ENCODE data around the gene MGLL.
A peak's percentile ranks its signal among the peaks of the same experiment; 100 is the strongest.

MGLL gene

DNA sequence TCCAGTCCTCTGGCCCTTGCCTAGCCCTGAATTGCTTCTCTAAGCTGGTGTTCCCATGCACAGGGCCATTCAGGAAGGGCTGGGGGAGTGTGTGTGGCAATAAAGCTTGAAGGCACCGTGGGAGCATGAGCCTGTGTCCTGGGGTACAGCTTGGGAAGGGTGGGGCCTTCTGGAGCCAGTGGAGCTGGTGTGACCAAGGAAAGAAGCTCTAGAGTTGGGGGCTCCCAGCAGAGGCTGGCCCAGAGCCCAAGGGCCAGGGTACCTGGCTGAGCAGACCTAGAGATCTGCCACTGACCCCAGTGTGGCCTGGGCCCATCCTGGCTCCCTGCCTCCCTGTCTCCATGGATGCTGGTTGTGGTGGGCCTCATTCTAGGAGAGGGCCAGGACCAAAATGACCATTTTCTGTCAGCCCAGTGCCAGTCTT lies 141.5 kb downstream of the MGLL start:
- Mint-ChIP-seq H3K27ac (no peak overlapping the region), H3K27me3 (no peaks in the 10 kb centered on the region), H3K4me3 (no peak overlapping the region), H3K9me3 (no peaks in the 10 kb centered on the region), H3K4me1 (peaks cover 25% of the 10 kb centered on the region), H3K36me3 (no peaks in the 10 kb centered on the region)

- Mint-ChIP-seq H3K27me3 (no peaks in the 10 kb centered on the region), H3K27ac (no peak overlapping the region), H3K9me3 (no peaks in the 10 kb centered on the region), H3K4me1 (peaks cover 30% of the 10 kb centered on the region), H3K4me3 (no peak overlapping the region), H3K36me3 (no peaks in the 10 kb centered on the region)
These were observed 142.1 kb downstream of the MGLL start for GRCh38 chr3:127680146-127680661.

DNA sequence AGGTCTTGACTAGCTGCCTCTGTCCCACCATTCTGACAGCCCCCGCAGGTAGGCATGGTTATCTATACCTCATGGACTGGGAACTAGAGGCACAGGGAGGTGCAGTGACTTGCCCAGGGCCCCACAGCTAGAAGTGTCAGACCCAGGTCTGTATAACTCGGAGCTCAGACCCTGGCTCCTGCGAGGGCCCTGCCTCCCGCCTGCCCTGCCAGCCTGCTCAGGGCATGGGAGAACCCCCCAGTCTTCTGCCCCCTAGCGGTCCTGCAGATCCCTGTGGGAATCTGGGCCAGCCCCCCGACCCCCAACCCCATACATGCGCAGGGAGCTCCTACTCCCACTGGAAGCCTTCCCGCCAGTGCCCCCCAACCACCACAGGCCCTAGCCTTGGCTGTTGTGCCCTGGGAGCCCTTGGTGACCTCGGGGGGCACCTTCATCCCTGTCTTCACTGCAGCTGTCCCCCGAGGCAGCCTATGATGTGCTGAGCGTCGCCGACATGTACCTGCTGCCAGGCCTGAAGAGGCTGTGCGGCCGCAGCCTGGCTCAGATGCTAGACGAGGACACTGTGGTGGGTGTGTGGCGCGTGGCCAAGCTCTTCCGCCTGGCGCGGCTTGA lies 142.7 kb downstream of the MGLL start:
- H3K27me3 Mint-ChIP-seq = no peaks in the 10 kb centered on the region

DNA sequence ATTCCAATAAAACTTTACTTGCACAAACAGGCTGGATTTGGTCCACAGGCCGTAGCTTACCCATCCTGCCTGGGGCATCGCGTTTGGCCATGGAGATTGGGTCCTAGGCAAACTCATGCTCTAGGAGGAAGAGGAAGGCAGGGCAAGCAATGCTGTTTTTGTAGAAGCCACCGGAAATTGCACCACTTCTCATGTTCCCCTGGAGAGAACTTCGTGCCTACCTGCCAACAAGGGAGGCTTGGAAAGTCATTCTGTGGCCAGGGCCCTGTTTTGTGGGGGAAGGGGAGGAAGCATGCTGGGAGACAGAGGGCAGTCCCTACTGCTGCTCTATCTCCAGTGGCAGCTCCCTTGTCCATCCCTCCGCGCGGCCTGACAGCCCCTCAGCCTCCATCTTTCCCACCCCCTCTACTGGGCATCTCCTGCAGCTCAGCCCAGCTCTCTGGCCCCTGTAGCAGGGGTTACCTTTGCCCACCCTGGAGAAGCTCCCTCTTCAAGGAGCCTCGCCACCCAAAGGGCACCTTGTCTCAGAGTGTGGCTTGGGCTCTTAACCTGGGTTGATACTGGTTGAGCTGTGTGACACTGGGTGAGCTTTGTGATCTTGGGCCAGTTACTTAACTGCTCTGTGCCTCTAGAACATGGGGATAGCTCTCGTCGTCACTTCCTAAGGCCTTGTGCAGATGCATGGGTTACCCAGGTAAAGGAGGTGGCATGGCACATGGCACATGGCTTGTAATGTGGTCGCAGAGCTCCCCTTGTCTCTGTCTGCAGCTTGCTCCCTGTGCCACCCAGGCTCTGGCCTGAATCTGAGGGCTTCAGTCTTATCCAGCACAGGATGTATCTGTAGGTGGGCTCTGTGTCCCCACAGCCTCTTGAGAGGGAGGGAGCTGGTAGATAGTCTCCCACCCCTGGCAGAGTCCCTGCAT lies 143.4 kb downstream of the MGLL start:
- Mint-ChIP-seq H3K36me3 (no peaks in the 10 kb centered on the region), H3K27me3 (no peaks in the 10 kb centered on the region), H3K9me3 (no peaks in the 10 kb centered on the region), H3K27ac (peak overlapping the region; percentile 30), H3K4me1 (peaks cover 36% of the 10 kb centered on the region), H3K4me3 (no peak overlapping the region)

More for the DNA sequence above, 142.7 kb downstream of the MGLL start:
- no peaks in the 10 kb centered on the region for H3K9me3 Mint-ChIP-seq
- no peak overlapping the region for H3K4me3 Mint-ChIP-seq
- no peak overlapping the region for H3K27ac Mint-ChIP-seq
- H3K36me3 Mint-ChIP-seq = no peaks in the 10 kb centered on the region
- H3K4me1 Mint-ChIP-seq = peaks cover 35% of the 10 kb centered on the region

DNA sequence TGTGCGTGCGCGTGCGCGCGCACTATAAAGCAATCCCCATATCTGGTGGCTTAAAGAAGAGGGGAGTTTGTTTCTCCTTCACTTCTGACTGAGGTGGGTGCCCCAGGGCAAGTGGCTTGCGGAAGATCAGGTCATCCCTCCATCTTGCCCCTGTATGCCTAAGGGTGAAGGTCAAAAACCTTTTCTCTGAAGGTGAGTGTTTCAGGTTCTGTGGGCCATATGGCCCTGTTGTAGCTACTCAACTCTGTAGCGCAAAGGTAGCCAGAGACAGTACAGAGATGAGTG lies 144.1 kb downstream of the MGLL start:
- Mint-ChIP-seq H3K27me3 (no peaks in the 10 kb centered on the region), H3K36me3 (no peaks in the 10 kb centered on the region), H3K27ac (no peak overlapping the region), H3K9me3 (no peaks in the 10 kb centered on the region), H3K4me1 (peaks cover 35% of the 10 kb centered on the region), H3K4me3 (no peak overlapping the region)

GRCh38 chr3:127677541-127678314 lies 144.6 kb downstream of the MGLL start:
- Mint-ChIP-seq H3K4me3 (no peak overlapping the region), H3K27ac (no peak overlapping the region), H3K4me1 (peaks cover 35% of the 10 kb centered on the region)

DNA sequence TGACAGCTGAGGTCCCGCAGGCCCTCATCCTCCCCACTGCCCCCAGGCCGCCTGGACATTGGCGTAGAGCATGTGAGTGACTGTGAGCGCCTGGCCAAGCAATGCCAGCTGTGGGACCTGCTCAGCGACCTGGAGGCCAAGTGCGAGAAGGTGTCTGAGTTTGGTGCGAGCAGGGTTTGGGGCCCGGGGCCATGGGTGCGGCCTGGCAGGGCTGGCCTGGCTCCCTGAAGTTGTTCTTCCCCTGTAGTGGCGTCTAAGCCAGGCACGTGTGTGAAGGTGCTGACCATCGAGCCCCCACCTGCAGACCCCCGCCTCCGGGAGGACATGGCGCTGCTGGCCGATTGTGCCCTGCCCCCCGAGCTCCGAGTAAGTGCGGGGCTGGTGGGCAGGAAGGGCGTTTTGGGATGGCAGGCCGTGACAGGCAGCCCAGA lies 145.4 kb downstream of the MGLL start:
- no peaks in the 10 kb centered on the region for H3K36me3 Mint-ChIP-seq
- H3K9me3 Mint-ChIP-seq = no peaks in the 10 kb centered on the region
- no peak overlapping the region for H3K27ac Mint-ChIP-seq
- H3K27me3 Mint-ChIP-seq = no peaks in the 10 kb centered on the region
- H3K4me3 Mint-ChIP-seq = no peak overlapping the region
- H3K4me1 Mint-ChIP-seq = peaks cover 31% of the 10 kb centered on the region

More at GRCh38 chr3:127677541-127678314, 144.6 kb downstream of the MGLL start:
- H3K9me3 Mint-ChIP-seq = no peaks in the 10 kb centered on the region
- no peaks in the 10 kb centered on the region for H3K36me3 Mint-ChIP-seq
- no peaks in the 10 kb centered on the region for H3K27me3 Mint-ChIP-seq

- H3K27me3 Mint-ChIP-seq = no peaks in the 10 kb centered on the region
- peaks cover 31% of the 10 kb centered on the region for H3K4me1 Mint-ChIP-seq
- H3K9me3 Mint-ChIP-seq = no peaks in the 10 kb centered on the region
- H3K27ac Mint-ChIP-seq = no peak overlapping the region
- no peaks in the 10 kb centered on the region for H3K36me3 Mint-ChIP-seq
- H3K4me3 Mint-ChIP-seq = no peak overlapping the region
These were observed 145.9 kb downstream of the MGLL start for GRCh38 chr3:127676456-127676855.

DNA sequence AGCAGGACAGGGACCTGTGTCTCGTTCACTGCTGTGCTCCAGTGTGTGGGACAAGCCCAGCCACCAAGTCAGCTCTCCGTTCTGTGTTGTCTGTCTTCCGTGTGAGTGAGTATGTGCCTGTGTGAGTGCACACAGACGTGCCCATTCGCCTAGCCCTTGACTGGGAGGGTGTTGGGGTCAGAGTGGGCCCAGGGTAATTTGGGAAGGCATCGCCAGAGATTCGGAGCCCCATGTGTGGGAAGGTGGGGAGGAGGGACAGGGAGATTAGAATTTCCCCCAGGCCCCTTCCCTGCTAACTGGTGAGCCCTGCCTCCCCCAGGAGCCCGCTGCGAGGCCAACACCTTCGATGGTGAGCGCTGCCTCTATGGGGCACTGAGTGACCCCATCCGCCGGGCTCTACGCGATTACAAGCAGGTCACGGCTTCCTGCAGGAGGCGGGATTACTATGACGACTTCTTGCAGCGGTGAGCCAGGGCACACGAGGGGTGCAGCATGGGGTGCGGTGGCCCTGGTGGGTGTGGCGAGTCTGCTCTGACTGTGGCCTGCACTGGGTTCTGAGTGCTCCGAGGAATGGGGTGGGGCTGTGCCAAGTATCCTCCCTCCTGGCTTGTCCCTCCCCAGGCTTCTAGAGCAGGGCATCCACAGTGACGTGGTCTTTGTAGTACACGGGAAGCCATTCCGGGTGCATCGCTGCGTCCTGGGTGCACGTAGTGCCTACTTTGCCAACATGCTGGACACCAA lies 146.5 kb downstream of the MGLL start:
- Mint-ChIP-seq H3K4me3 (peak overlapping the region; percentile 2), H3K27ac (no peak overlapping the region), H3K9me3 (no peaks in the 10 kb centered on the region), H3K27me3 (no peaks in the 10 kb centered on the region), H3K36me3 (no peaks in the 10 kb centered on the region), H3K4me1 (peaks cover 34% of the 10 kb centered on the region)

DNA sequence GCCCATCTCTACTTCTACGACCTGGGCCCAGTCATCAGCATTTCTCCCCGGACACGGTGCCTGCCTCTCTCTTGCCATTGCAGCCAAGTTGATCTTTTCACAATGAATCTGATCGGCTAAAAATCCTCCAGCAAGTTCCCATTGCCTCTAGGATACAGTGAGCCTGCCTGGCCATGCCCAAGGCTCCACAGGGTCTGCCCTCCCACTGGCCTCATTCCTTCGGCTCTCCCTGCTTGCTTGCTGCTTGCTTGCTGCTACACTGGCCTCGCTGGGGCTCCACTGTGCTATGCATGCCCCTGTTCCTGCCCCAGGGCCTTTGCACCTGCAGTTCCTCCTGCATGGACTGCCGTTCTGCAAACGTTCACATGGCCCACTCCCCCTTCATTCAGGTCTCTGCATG lies 147.5 kb downstream of the MGLL start:
- H3K9me3 Mint-ChIP-seq = no peaks in the 10 kb centered on the region
- peak overlapping the region; percentile 84 for H3K4me3 Mint-ChIP-seq
- no peaks in the 10 kb centered on the region for H3K36me3 Mint-ChIP-seq
- no peaks in the 10 kb centered on the region for H3K27me3 Mint-ChIP-seq
- peak overlapping the region; percentile 78 for H3K27ac Mint-ChIP-seq
- peaks cover 34% of the 10 kb centered on the region for H3K4me1 Mint-ChIP-seq

DNA sequence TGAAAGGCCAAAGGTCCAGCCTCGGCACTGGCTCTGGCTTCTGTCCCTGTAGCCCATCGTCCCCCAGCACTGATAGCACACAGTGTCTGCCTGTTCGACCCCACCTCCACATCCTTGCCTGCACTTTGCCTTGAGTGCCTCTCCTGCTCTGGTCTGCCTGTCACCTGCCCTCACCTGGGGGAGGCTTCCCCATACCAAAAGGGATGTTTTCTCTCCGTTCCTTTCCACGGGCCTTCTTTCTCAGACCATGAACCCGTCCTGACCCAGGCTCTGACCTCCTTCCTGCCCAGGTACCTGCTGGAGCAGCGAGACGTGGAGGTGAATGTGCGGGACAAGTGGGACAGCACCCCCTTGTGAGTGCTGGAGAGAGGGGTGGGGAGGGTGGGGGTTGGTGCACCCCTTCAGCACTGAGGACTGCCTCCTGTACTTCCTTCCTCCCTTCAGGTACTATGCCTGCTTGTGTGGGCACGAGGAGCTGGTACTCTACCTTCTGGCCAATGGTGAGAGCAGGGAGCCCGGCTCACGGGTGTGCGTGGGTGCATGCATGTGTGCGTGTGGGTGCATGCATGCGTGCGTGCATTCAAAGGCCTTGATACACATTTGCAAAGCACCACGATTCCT lies 148.1 kb downstream of the MGLL start:
- H3K4me1 Mint-ChIP-seq = peaks cover 34% of the 10 kb centered on the region
- H3K4me3 Mint-ChIP-seq = peak overlapping the region; percentile 84
- H3K27me3 Mint-ChIP-seq = no peaks in the 10 kb centered on the region
- H3K9me3 Mint-ChIP-seq = no peaks in the 10 kb centered on the region
- H3K36me3 Mint-ChIP-seq = no peaks in the 10 kb centered on the region
- peak overlapping the region; percentile 95 for H3K27ac Mint-ChIP-seq

DNA sequence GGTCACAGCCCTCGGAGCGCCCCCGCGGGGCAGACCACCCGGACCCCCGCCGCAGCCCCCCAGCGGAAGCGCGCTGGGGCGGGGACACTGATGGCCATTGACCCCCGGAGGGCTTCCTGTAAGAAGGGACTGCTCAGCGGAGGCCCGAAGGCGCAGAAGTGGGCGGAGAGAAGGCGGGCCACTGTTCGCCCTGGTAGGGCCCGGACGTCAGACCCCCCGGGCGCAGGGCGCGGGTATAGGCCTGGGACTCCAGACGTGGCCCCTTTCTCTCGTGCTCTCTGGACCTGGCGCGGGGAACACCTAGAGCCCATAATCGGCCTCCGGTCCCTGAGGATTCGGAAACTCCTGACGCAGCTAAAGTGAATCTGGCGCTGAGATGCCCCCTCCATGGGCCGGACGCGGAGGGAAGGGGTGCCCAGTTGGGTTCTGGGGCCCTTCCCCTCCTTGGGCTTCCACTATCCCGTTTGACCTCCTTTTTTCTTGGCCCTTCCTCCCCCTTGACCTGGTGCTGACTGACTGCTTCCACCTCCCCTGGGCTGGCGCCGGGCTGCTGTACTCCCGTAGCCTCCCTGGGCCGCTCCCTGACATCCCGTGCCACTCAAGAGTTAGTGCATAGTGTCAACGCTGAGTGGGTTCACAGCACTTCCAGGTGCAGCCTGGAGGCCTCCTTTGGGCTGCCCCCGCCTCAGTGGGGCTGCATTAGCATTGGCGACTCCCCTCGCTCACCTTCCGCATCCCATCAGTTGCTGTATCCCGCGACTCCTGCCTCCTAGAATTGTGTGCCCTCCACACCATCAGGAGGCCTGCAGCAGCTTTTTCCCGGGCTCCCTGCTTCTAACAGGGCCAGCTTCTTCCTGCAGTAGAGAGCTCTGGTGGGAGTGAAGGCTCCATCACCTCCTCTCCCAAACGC lies 148.9 kb downstream of the MGLL start:
- Mint-ChIP-seq H3K27ac (peak overlapping the region; percentile 95), H3K27me3 (no peaks in the 10 kb centered on the region), H3K36me3 (no peaks in the 10 kb centered on the region), H3K4me1 (peaks cover 34% of the 10 kb centered on the region), H3K4me3 (peak overlapping the region; percentile 84), H3K9me3 (no peaks in the 10 kb centered on the region)

- peak within 1 kb of the TSS; percentile 98 for H3K27ac Mint-ChIP-seq
- H3K27me3 Mint-ChIP-seq = no peaks in the 10 kb centered on the region
- H3K4me3 Mint-ChIP-seq = peak within 1 kb of the TSS; percentile 93
- no peaks in the 10 kb centered on the region for H3K36me3 Mint-ChIP-seq
- H3K9me3 Mint-ChIP-seq = no peaks in the 10 kb centered on the region
- peaks cover 34% of the 10 kb centered on the region for H3K4me1 Mint-ChIP-seq
These were observed 149.7 kb downstream of the MGLL start, which contains the start of gene ABTB1 for GRCh38 chr3:127672429-127673190. ABTB1 (plus strand) TSS chr3:127672952; CDS start chr3:127673026, 74 bp downstream.

Measured in activated naive CD4-positive, alpha-beta T cell treated with anti-CD3 and anti-CD28 coated beads, Interleukin-2, amount 50 U/mL, for 24 hours (primary cell).